HG02588 (cell line): Measurements from ENCODE around the gene TNIP1.

ENCODE experiments used
- ATAC-seq: cut with Tn5 transposase; IDR thresholded peaks from one replicate; pipeline ENCODE4 v1.9.1; 2021; ENCODE audit warnings: mild to moderate bottlenecking, moderate library complexity; ENCODE audit not compliant: unreplicated experiment

TNIP1 gene

DNA sequence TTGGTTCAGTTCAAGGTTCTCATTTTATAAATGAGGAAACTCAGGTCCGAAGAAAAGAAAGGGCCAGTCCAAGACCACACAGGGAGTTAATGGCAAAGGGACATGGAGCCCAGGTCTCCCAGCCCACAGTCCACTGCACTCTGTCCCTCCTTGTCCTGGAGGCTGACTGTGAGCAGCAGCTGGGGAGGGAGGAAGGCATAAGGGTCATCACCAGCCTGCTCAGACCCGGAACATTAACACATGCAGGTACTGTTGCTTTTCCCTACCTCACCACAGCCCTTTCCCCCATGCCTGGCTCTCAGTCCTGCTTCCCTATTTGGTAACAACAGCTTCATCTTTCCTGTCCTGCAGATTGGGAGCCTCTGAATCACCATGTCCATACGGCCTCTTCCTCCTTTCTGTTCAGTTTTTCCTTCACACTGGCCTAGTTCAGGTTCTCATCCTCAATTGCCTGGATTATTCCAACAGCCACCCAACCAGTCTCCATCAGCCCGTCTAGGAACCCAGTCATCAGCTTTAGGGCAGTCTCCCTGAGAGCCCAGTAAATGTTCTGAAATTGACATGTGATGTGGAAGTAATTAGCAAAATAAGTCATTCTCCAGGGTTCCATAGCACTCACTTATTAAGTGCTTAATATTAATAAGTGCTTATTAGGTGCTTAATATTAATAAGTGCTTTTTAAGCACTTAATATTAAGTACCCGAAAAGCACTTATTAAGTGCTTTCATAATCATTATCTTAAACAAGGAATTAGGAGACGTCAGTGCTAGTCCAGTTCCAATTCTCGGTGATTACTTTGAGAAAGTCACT is 56.2 kb downstream of the TNIP1 start:
- ATAC-seq: no peak

DNA sequence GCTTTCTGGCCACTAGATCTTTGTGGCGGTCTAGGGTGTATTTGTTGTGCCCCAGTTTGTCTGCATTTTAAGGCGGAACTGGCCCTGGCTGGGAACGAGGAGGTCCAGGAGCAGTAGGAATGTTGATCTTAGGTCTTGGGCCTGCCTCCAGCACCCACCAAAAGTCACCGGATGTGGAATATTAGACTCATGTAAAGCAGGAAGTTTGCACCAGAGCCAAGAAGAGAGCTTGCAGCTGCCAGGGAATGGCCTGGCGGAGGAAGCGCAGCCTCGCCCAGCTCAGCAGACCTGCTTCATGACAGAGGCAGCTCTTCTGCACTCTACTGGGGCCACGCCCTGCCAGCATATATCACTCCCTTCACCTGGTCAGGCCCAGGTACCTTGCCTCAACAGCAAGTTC is 57.2 kb downstream of the TNIP1 start:
- ATAC-seq: no peak

DNA sequence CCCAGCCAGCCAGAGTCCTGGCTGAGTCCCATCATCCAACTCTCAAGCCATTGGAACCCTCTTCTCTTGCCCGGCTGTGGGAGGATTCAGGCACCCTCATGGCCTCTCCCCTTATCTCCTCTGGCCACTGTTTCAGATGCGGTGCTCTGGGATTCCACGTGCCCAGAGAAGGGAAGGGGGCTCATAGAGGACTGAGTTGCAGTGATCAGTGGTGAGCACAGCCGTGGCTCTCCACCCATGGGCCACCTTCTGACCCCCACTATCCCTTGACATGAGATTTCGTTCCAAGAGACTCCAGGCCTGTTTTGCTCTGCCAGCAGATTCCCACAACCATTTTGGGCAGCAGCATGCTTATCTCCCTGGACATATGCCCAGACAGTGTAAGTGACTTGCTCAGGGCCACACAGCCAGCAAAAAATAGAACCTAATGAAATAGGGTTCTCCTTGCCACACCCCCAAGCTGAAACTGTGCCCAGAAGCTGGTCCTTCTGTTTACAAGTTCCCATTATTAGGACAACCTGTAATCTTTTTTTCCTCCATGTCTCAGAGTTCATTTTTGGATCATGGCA is 57.7 kb downstream of the TNIP1 start:
- no peak for ATAC-seq

DNA sequence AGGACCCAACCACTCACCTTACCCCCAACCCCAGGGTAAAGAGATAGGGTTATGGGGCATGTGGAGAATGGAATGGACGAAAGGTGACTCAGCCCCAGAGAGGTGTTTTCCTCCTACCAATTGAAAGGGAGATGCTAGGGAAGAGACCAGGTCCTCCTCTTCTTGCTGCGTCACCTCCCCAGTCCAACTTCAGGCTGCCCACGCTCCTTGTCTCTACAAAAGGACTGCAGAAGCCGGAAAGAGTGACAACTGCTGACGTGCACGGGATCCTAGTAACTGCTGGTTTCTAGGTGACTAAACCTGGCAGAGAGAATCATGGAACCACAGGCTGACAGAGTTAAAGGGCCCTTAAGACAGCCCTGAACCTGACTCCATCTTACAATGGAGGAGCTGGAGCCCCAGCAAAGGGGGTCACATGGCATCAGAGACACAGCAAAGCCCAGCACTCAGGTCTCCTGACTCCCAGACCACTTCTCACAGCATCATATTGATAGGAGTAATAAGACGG is 58.3 kb downstream of the TNIP1 start:
- ATAC-seq: no peak

DNA sequence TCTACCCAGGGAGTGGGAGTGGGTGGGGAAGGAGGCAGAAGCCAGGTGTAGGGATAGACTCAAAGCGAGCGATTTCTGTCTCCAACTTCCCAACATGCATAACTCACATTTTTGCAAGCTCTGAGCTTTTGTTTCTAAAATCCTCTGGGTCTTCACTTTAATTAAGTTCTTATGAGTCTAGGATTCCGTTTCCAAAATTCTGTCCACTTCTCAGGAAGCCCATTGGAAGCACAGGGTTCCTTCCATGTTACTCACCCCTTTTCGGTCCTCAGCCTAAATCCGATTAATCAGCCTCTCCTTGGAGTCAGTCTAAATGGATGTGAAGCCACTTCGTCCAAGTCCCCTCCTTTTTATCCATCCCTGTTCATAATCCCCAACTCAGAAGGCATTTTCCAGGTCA is 59.1 kb downstream of the TNIP1 start:
- no peak for ATAC-seq

DNA sequence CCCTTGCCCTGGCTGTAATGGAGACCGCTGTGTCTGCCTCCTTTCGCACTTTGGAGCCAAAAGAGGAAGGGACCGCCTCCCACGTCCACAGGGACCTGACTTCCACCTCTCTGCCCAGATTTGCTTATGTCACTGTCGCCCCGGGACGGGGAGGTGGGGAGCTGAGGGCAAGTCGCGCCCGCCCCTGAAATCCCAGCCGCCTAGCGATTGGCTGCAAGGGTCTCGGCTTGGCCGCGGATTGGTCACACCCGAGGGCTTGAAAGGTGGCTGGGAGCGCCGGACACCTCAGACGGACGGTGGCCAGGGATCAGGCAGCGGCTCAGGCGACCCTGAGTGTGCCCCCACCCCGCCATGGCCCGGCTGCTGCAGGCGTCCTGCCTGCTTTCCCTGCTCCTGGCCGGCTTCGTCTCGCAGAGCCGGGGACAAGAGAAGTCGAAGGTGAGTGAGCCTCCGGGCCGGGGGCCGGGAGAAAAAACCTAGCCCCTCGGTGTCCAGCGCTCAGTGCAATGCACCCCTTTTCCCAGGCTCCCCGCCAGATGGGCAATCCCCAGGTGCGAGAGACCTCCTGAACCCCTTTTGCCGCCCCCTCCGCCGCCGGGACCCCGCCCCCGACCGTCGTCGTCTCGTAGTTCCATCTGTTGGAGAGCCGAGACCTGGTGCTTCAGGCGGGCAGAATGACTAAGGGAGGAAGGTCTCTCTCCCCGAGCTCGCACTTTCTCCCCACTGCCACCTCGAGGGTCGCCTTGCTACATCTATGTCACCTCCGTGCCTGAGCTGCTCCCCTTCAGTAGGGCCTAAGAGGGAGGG is 60.3 kb downstream of the TNIP1 start, which contains the start of gene GPX3:
Gene GPX3, plus strand, starts transcription at position 288 of the 807 bp plus-strand sequence. Its CDS starts 64 bp downstream, at position 352.
- ATAC-seq: peak; percentile 70

DNA sequence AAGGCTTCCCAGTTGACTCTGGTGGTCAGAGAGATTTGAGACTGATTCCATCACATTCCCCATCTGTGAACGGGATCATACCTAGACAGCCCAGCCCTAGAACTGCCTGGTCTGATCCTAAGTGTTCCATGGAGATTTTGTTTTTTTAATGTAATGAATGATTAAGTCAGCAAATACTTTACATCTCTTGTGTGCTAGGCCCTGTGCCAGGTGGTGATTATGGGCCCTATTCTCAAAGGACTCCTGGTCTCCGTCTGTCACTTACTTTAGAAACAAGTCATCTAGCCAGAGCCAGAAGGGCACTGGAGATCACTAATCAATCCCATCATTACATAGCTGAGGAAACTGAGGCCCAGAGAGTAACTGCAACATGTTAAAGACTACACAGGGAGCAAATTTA is 61.5 kb downstream of the TNIP1 start:
- no peak for ATAC-seq

DNA sequence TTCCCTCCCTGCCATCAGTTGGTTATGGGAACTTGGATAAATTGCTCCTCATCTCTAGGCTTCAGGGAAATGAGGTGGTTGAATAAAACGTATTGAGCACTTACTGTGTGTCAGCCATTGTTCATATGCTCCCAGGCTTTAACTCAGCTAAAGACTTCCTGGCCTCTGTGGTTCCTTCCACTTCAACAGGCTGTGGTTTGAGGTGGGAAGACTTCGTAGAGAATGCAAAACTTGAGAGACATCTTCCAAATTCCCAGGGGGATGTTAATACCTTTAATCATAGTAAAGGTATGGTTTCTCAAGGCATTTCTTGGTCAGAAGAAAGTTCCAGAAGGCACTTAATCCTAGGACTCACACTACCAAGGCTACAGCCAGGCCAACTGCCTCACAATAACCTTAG is 62.0 kb downstream of the TNIP1 start:
- ATAC-seq: no peak

DNA sequence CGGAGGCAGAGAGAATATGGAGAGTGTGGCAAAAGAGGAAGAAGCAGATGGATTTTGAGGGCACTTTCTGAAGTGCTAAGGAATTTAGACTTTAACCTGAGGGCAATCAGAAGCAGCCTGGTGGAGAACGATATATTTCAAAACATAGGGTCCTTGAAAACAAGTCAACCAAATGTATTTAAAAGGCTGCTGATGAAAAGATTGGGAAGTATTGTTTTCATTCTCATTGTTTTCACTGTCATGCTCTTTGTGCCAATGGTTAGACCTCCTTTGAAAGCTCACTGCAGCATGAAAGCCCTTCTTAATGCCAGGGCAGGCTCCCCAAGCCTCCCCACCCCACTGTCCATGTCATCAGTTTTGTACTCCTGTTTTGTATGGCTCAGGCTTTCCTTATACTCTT is 62.9 kb downstream of the TNIP1 start:
- no peak for ATAC-seq

DNA sequence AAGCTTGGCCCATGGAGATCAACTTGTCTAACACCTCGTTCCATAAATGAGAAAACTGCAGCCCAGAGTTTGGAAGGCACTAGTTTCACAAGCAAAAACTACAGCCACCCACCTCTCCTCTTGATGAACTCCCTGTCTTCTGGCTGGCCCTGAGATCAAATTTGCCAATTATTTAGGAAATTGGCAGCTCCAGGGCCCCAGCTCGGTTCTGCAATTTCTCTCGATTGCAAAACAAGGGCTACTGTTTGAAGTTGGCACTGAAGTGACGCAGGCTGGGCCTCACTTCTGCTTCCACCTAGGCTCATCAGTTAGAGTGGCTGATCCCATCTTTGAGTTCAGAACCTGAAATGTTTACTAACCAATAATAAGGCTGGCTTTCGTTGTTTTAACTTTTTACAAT is 64.1 kb downstream of the TNIP1 start:
- no peak for ATAC-seq

DNA sequence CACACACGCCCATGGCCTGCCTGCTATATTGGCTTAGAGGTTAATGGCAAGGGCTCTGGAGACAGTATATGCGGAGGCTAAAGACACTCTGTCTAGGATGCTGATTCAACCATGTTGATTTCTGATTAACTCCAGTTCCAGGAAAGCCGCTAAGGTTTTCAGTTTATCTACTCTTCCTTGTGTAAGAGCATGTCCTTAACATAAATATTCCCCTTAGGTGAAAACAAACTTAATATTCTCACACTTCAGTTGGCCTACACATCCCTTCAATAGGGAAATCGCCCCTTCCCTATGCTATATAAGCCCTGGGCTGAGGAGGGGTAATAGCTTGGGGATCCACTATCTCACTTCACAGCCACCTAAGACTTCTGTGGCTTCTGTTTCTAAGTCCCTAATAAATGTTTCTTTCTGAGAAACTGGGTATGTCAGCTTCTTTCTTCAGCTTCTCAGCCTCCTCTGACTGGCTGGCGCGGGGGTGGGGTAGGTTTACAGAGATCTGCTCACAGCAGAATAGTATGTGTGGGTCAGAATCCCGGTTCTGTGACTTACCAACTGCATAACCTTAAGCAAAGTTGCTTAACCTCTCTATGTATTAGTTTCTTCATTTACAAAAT is 64.8 kb downstream of the TNIP1 start:
- ATAC-seq: no peak

DNA sequence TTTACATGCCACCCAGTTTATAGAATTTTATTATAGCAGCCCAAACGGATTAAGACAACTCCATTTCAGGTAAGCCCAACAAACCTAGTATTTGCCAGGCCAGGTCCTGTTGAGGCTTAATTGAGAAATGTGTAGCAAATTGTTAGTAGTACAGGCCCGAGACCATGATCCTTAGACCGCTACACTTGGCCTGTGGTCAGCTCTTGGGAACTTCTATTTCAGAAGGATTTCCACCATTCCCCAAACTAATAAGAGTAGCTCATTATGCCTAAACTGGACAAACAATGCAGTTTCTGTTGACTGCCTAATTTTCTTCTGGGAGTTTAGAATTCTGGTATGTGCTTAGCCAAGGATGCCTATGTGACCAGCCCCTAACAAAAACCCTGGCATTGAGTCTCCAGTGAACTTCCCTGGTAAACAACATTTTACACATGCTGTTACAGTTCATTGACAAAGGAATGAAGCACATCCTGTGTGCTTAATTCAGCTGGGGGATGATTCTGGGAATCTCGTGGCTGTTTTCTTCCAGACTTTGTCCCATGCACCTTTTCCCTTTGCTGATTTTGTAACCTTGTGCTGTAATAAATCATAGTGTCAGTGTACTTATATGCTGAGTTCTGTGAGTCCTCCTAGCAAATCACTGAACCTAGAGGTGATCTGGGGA is 66.0 kb downstream of the TNIP1 start:
- ATAC-seq: no peak

DNA sequence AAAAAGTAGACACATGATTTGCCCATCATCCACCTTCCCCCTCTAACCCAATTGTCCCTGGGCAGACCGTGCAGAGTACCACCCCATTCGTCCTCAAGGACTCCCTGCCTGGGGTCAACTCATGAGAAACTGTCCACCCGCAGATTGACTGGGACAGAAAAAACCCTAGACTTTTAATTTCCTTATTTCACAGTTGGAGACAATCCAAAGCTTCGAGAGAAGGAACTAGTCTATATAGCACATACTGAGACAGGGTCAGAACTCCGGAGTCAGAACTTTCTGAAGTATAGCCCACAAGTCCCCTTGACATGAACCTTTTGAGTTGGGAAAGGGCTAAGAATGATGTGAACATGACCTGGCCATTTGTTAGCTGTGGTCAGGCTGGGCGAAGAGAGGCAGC is 68.0 kb downstream of the TNIP1 start:
- no peak for ATAC-seq

DNA sequence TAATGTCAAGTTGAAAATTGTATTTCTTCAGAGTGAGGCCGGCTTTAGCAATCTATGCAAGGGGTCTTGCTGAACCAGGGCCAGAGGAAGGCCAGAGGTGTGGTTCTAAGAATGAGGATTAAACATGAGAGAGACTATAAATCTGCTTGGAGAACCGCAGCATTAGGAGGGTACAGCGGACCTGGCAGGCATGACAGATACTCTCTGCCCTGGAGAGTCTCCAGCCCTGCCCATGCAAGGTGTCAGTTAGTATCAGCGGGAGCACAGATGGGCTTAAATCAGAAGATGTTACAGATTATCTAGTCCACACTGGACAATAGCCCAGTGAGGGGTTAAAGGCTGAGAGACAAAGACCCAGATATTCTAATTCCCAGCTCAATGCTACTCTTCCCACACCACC is 71.9 kb downstream of the TNIP1 start:
- ATAC-seq: no peak

DNA sequence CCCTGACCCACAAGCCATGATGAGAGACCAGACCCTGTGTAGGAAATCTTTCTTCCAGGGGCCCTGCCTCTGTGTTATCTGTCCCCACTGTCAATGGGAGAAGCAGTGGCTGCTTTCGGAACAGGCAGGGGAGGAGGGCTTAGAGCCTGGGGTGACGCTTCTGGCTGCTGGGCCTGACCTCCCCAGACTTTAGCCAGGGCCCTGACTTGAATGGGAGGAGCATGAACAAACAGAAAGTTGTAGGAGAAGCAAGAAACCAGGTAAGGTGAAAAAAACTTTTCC is 72.7 kb downstream of the TNIP1 start:
- no peak for ATAC-seq

DNA sequence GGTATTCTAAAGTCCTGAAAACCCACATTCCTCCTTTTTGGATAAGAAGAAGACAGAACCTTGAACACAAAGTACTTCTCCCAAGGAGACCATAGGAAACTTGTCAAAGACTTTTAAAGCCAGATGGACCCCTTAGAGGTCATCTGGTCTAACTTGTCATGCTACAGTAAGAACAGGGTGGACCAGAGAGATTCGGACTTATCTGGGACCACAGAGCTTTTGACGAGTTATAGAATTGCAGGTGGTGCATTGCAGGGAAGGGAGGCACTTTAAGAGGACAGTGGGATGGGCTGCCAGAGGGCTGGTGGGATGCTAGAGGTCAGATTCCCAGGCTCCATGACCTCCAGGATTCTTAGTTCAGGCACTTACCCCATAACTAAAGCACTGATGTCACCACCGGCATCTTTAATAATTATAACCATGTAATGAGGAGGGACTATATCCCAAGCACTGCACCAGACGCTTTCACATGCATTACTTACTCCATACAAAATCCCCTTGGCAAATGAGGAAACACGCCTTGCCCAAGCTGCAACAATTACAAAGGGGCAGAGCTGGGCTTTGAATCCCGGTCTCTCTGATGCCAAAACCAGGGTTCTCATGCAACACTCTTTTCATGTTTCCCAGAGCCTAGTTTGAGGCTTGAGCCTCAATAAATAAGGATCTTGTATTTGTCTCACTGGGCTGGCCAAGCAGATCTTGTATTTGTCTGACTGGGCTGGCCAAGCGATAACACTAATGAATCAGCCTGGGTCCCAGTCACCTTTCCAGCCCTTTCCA is 73.2 kb downstream of the TNIP1 start:
- no peak for ATAC-seq

DNA sequence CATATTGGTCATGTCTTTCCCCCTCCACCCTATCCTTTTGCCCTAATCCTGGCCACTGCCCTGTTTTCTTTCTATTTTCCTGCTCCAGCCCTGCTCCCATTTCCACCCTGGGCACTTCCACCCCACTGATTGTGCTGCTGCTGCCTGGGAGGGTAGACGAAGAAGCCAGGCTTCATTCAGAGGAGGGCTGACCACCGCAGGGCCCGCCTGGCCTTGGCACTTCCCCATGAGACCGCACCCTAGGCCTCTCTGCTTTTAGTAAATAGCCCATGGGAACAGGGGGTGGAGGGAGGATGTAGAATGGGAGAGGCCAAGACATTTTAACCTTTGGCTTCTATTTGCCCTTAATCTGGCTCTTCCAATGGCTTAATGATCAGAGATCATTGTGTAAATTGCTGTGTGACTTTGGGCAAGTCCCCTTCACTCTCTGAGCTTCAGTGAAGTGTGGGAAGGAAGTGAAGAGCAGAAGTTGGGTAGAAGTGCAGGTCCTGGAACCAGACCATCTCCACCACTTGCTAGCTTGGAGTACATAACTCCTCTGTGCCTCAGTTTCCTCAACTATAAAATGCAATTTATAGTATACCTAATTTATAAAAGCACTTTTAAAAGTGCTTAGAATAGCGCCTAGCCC is 74.0 kb downstream of the TNIP1 start:
- ATAC-seq: no peak

DNA sequence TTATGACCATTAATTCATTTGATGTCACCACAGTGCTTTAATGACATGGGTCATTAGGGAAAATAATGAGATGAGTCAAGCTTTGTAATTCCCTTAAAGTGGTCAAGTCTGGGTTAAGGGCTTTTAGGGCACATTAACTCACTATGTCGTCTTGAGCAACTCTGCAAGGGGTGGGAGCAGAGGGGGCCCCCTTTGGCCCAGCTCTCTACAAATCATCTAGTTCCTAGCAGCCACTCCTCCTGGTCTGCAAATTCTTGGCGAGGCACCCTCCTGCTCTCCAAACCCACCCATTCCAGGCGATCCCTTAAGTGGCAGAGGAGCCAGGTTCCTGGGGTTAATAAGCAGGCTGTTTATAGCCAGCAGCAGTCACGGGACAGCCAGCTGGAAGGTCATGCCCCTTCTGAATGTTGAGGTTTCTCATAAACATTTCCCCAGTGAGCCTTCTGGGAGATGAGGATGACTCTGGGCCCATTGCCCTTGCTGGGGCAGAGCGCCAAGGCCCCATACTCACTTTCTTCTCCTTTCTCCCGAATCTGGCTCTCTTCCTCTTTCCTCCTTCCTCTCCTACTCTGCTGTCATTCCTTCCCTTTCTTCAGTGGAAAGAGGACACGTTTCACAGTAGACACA is 74.8 kb downstream of the TNIP1 start:
- no peak for ATAC-seq
